AG09309 (cell line): ENCODE results near the gene ZNF385C.
A peak's percentile ranks its signal among the peaks of the same experiment; 100 is the strongest.
"Not testable (repeated sequence)": the region's sequence is repeated elsewhere in the genome, so short reads cannot be mapped to it uniquely, and the experiment has no call there.

Experiments
- DNase-seq: peaks from one replicate; pipeline ENCODE4 v3.0.0-alpha.2; 2010; ENCODE audit warnings: low read depth
- H3K4me3 ChIP-seq: 2 replicates; pipeline ENCODE4 v1.5.1; 2011; ENCODE audit warnings: mild to moderate bottlenecking, low read depth, low read length, moderate library complexity; ENCODE audit not compliant: control insufficient read depth
- TF ChIP-seq, protein P1 (sequence below): IDR thresholded peaks from 2 replicates; pipeline ENCODE4 v1.5.1; 2011; ENCODE audit warnings: mild to moderate bottlenecking, low read depth, low read length, inconsistent platforms; ENCODE audit not compliant: insufficient read depth, control insufficient read depth; ENCODE audit errors: missing control alignments

ZNF385C gene, protein sequence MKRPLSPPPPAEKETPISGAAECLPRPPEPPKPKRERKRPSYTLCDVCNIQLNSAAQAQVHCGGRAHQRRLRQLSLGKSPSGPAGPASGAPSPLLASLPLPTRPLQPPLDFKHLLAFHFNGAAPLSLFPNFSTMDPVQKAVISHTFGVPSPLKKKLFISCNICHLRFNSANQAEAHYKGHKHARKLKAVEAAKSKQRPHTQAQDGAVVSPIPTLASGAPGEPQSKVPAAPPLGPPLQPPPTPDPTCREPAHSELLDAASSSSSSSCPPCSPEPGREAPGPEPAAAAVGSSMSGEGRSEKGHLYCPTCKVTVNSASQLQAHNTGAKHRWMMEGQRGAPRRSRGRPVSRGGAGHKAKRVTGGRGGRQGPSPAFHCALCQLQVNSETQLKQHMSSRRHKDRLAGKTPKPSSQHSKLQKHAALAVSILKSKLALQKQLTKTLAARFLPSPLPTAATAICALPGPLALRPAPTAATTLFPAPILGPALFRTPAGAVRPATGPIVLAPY

DNA sequence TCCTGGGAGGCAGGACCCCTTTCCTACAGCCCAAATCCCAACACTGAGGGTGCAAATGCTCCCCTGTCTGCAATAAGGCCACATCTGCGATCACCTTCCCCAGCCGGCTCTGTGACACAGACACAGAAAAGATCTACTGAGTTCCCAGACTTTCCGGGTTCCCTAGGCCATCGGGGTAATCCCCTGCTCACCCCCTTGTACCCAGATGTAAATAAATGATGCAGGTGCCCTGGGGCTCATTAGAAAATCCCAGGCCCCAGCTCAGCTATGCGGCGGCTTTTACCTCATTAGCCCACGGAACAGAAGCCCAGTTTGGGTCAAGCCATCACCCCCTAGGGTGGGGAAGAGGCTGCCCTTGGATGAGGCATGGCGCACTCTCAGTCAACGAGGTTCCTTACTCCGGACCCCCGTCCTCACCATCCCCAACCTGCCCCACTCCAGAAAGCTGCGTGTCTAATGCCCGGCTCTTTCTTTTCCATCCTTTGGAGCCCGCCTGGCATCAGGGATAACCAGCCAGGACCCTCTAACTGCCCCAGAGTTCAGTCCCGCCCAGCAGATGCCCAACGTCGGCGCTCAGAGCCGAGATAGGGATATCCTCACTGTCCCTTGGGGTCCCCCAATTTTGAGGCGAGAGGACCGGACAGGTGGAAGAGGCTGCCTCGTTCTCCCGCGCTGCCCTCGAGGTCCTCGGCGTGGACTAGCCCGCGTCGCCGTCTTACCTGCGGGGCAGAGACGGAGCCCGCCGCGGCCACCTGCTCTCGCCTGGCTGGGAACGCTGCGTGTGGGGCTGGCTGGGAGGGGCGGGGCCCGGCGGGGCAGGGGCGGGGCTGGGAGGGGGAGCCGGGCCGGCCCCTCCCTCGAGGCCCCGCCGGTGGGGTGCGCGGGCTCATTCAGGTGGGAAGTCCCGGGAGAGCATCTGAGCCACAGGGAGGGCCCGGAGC, at the start of gene ZNF385C:
Gene ZNF385C, minus strand, starts transcription at position 783 of the 941 bp plus-strand sequence. CDS start 35,417 bp downstream, outside the sequence.
- TF ChIP-seq, protein P1, sequence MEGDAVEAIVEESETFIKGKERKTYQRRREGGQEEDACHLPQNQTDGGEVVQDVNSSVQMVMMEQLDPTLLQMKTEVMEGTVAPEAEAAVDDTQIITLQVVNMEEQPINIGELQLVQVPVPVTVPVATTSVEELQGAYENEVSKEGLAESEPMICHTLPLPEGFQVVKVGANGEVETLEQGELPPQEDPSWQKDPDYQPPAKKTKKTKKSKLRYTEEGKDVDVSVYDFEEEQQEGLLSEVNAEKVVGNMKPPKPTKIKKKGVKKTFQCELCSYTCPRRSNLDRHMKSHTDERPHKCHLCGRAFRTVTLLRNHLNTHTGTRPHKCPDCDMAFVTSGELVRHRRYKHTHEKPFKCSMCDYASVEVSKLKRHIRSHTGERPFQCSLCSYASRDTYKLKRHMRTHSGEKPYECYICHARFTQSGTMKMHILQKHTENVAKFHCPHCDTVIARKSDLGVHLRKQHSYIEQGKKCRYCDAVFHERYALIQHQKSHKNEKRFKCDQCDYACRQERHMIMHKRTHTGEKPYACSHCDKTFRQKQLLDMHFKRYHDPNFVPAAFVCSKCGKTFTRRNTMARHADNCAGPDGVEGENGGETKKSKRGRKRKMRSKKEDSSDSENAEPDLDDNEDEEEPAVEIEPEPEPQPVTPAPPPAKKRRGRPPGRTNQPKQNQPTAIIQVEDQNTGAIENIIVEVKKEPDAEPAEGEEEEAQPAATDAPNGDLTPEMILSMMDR, result no peak
- no peak for DNase-seq
- H3K4me3 ChIP-seq, result no peak within 1 kb of the TSS

DNA sequence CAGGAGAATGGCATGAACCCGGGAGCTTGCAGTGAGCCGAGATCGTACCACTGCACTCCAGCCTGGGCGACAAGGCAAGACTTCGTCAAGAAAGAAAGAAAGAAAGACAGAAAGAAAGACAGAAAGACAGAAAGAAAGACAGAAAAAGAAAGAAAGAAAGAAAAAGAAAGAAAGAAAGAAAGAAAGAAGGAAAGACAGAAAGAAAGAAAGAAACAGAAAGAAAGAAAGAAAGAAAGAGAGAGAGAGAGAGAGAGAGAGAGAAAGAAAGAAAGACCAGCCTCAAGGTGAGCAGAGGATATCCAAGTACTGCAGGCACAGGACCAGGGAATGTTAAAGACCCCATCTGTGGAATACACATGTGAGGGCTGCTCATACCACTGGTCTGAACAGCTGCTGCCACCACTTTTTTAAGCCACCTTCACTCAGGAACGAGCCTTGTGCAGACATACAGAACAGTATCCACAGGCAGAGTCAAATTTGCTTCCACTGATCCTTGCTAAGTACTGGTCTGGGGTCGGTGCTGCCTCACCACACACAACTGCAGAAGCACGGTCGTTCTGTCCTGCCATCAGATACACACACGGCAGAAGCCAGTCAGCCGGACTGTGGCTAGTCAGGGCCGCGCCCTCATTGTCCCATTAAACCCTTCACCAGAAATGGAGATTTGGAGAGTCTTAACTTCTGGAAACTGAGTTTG, 48.8 kb upstream of the ZNF385C start:
- TF ChIP-seq, protein P1, result no peak
- H3K4me3 ChIP-seq, result no peak overlapping the region
- no peak for DNase-seq

DNA sequence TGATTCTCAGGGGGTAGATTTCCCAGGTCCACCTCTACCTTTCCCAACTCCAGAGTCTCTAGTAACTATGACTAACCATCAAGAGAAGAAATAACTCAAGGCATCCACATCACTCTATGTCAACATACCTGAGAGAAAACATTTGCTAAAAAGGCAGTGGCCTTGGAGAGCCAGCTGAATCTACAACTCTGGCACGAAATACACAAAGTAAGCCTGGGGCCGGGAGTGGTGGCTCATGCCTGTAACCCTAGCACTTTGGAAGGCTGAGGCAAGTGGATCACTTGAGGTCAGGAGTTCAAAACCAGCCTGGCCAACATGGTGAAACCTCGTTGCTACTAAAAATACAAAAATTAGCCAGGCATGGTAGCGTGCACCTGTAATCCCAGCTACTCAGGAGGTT, 44.9 kb upstream of the ZNF385C start:
- H3K4me3 ChIP-seq, DNase-seq: not testable (repeated sequence)

DNA sequence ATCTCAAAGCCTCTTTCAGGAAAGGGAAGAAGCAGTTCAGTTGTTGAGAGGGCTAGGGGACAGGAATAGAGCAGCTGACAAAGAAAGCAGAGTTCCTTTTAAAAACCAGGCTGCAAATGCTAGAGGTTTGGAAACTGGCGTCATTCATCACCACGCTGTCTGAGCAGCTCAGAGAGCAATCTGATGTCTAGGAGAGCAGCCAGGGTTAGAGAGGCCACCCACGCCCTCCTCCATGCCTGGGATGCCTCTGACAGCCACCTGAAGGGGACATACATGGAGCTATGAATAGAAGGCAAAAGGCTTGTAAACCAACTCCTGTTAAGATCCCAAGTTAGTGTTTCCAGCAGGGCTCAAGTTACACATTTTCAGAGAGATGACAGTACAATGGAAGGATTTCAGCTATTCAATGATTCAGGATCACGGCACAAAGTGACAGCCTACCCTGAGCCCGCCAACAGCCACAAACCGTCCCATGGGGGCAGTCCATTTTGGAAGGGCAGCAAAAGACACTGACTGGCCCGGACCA, 44.2 kb upstream of the ZNF385C start:
- DNase-seq, result peak; percentile 59
- TF ChIP-seq, protein P1, result no peak
- no peak overlapping the region for H3K4me3 ChIP-seq

DNA sequence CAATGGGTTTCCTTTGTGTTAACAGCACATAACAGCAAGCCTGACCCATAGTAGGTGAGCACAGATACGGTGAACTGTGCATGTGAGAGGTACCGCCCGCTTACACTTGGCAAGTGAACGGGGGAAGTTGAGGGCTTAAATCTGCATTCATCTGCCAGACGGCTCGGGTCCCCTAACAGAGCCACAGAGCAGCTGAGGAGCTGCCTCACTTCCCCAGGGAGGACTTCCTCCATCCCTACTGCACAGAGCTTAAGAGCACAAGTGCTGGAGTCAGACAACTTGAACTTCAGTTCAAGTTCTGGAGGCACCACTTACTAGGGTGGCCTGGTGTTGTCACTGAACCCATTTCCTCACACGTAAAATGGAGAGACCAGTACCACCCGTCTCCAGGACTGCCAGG, 43.1 kb upstream of the ZNF385C start:
- no peak overlapping the region for H3K4me3 ChIP-seq

DNA sequence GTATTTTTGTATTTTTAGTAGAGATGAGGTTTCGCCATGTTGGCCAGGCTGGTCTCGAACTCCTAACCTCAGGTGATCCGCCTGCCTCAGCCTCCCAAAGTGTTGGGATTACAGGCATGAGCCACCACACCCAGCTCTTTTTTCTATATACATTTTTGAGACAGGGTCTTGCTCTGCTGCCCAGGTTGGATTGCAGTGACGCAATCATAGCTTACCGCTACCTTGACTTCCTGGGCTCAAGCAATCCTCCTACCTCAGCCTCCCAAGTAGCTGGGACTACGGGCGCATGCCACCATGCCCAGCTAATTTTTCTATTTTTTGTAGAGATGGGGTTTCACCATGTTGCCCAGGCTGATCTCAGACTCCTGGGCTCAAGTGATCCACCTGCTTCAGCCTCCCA, 42.4 kb upstream of the ZNF385C start:
- H3K4me3 ChIP-seq, DNase-seq: not testable (repeated sequence)

More for the DNA sequence above, 43.1 kb upstream of the ZNF385C start:
- no peak for DNase-seq
- TF ChIP-seq, protein P1, result no peak
